AG04449 (cell line): ENCODE results near the gene DXO.
A peak's percentile ranks its signal among the peaks of the same experiment; 100 is the strongest.
"Not testable (repeated sequence)": the region's sequence is repeated elsewhere in the genome, so short reads cannot be mapped to it uniquely, and the experiment has no call there.

Experiments used
- CTCF ChIA-PET: fragments of 350-600 bp; formaldehyde crosslinking; extraction: SDS; loops from one replicate; lab custom pipeline; 2021; ENCODE audit warnings: antibody characterized with exemption; lab: Yijun Ruan, JAX
- POLR2A ChIA-PET: fragments of 400-600, 350-600 bp; formaldehyde crosslinking; extraction: SDS; loops from one replicate; lab custom pipeline; 2020; ENCODE audit warnings: antibody characterized with exemption, inconsistent platforms; lab: Yijun Ruan, JAX
- DNase-seq: peaks from one replicate; pipeline ENCODE4 v3.0.0-alpha.2; 2010; ENCODE audit warnings: low read depth, low spot score
- H3K4me3 ChIP-seq: 2 replicates; pipeline ENCODE4 v1.5.1; 2011; ENCODE audit warnings: low read depth, mild to moderate bottlenecking, control low read depth, low read length
- TF ChIP-seq, protein P1 (sequence below): IDR thresholded peaks from one replicate; pipeline ENCODE4 v1.5.1; 2011; ENCODE audit warnings: mild to moderate bottlenecking, moderate library complexity, low read length, control low read depth, inconsistent platforms; ENCODE audit not compliant: insufficient read depth; ENCODE audit errors: missing control alignments

The DXO gene

DNA sequence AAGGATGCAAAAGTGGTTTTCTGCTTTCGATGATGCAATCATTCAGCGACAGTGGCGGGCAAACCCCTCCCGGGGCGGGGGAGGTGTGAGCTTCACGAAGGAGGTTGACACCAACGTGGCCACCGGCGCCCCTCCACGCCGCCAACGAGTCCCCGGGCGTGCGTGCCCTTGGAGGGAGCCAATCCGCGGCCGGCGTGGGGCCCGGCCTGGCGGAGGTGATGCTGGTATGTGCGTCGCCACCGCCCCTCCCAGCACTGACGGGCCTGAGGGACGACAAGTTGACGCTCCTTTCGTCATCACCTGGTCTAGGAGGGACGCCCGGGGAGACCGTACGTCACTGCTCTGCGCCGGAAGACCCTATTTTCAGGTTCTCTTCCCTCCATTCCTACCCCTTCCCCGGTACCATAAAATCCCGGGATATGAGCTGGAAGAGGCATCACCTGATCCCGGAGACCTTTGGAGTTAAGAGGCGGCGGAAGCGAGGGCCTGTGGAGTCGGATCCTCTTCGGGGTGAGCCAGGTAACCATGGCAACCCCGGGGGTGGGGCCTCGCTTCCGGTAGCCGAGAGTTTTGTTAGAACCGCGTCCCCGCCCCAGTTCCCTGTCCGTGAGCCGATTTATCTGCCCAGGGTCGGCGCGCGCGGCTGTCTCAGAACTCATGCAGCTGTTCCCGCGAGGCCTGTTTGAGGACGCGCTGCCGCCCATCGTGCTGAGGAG lies at the start of gene DXO:
DXO (minus strand) TSS at position 146 of the 716 bp plus-strand sequence. CDS start 463 bp downstream, outside the sequence.
- DNase-seq = peak; percentile 91
- ChIA-PET POLR2A (interaction anchor here (0.8 to 2.1 kb wide), 11 partner anchors 10 to 225 kb away, joined by 3 to 16 read pairs (median 4); partner anchors contain the start of genes ATF6B, EGFL8, EHMT2 and NELFE), CTCF (interaction anchor here (0.7 to 1.8 kb wide), 4 partner anchors 9 to 77 kb away, joined by 3 to 9 read pairs (median 4); partner anchors contain the start of genes NELFE and SKIC2)
- H3K4me3 ChIP-seq = peak within 1 kb of the TSS; percentile 98
- TF ChIP-seq, protein P1, sequence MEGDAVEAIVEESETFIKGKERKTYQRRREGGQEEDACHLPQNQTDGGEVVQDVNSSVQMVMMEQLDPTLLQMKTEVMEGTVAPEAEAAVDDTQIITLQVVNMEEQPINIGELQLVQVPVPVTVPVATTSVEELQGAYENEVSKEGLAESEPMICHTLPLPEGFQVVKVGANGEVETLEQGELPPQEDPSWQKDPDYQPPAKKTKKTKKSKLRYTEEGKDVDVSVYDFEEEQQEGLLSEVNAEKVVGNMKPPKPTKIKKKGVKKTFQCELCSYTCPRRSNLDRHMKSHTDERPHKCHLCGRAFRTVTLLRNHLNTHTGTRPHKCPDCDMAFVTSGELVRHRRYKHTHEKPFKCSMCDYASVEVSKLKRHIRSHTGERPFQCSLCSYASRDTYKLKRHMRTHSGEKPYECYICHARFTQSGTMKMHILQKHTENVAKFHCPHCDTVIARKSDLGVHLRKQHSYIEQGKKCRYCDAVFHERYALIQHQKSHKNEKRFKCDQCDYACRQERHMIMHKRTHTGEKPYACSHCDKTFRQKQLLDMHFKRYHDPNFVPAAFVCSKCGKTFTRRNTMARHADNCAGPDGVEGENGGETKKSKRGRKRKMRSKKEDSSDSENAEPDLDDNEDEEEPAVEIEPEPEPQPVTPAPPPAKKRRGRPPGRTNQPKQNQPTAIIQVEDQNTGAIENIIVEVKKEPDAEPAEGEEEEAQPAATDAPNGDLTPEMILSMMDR = no peak

DNA sequence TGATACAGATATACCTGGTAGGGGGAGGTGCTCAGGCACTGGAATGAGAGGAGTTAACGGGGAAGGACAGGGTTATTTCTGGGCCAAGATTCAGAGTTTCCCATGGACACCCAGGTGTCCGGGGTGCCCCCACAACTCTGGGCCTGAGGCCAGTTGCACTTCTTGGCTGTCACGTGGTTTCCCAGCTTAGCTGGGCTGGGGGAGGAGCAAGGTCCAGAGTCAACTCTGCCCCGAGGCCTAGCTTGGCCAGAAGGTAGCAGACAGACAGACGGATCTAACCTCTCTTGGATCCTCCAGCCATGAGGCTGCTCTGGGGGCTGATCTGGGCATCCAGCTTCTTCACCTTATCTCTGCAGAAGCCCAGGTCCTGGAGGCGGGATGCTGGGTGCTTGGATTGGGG lies 42.6 kb upstream of the DXO start, which contains the start of gene C4B:
C4B (plus strand) TSS at position 249 of the 400 bp plus-strand sequence; CDS start at position 300, 51 bp downstream.
- H3K4me3 ChIP-seq, DNase-seq, CTCF ChIA-PET, POLR2A ChIA-PET: not testable (repeated sequence)

DNA sequence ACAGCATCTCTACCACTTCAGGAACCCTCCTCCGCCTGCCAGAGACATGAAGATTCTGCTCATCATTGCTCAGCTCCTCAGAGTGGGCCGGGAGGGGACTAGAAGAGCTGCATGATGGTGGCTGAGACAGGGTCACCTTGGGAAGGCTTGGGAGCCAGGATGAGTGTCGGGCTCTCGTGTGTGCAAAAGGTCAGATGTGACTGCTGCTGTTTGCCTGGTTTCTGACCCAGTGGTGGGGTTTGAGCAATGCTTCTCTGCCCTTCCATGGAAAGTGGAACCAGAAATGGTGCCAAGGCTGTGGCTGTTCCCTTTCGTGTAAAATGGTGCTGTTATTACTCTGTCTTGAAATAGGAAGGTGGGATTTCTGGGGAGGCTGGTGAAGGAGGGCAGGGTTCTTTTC lies 41.8 kb upstream of the DXO start:
- POLR2A ChIA-PET = interaction anchor here (1.1 kb wide), 1 partner anchor 34 kb away, joined by 4 read pairs; no protein-coding TSS in a partner anchor
- H3K4me3 ChIP-seq, DNase-seq, CTCF ChIA-PET: not testable (repeated sequence)

DNA sequence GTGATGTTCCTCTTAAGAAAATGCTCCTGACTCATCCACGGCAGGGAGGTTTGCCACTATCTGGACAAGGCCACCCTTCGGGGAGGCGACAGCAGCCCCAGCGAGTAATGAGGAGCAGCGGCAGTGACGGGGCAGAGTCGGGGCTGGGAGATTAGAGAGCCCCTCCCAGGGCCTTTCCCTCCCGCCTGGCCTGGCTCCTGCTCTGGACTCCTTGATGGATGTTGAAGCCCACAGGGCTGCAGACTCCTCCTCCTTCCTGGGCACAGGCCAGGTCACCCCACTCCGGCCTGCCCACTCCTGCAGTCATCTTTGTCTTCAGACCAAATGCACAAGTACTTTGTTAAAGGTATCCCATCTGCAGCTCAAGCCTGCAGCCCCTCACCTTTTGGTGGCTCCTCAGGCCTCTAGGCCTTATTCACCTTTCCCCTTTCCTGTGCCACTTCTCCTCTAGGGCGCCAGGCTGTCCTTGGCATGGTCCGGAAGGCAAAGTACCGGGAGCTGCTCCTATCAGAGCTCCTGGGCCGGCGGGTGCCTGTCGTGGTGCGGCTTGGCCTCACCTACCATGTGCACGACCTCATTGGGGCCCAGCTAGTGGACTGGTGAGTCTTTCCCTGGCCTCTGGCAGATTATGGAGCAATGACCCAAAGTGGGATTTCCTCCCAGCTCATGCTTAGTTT lies 41.1 kb upstream of the DXO start:
- DNase-seq, CTCF ChIA-PET, H3K4me3 ChIP-seq: not testable (repeated sequence)
- POLR2A ChIA-PET = interaction anchor here (1.1 kb wide), 1 partner anchor 33 kb away, joined by 4 read pairs; no protein-coding TSS in a partner anchor

DNA sequence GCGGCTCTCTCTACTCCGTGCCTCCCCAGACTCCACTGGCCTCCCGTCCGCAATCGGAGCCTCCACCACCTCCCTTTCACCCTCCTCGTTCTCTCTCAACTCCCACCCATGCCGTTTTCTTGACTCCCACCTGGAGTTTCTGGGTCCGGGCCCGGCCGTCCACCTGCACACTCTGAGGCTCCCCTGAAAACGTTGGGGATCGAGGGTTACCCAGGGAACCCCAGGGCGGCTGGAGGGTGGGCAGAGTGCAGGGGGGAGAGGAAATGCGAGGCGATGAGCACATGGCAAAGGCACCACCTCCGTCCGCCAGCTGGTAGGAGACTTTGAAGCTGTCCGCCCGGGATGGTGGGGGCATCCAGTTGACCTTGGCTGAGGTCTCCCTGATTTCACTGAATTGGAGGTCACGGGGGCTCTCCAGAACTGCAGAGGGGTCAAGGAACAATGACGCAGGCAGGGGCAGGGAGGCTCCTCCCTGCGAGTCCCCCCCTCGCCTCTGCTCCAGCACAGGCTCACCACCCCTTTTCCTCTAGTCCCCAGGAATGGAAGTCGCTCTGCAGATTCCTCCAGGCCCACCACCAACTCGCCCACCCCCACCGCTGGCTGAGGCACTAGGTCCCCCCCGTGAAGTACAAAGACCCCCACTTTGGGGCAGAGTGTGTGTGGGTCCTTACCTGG lies 39.1 kb upstream of the DXO start:
- DNase-seq, CTCF ChIA-PET, POLR2A ChIA-PET, H3K4me3 ChIP-seq: not testable (repeated sequence)

DNA sequence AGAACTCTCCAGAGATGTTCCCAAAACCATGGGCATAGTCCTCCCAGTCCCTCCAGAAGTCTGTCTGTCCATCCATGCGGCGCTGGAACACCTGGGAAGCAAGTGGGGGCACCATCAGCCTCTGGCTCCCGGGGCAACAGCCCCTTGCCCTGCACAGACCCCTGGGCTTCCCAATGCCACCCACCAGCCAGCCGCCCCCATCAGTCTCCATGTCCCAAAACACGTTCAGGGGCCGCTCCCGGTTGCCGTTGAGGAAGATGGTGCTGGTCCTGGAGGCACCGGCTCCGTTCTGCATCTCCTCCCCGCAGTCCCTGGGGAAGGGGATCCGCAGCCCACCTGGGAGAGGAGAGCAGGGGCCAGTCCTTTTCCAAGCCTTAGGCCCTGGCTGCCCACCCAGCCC lies 37.6 kb upstream of the DXO start:
- POLR2A ChIA-PET, DNase-seq, CTCF ChIA-PET, H3K4me3 ChIP-seq: not testable (repeated sequence)

DNA sequence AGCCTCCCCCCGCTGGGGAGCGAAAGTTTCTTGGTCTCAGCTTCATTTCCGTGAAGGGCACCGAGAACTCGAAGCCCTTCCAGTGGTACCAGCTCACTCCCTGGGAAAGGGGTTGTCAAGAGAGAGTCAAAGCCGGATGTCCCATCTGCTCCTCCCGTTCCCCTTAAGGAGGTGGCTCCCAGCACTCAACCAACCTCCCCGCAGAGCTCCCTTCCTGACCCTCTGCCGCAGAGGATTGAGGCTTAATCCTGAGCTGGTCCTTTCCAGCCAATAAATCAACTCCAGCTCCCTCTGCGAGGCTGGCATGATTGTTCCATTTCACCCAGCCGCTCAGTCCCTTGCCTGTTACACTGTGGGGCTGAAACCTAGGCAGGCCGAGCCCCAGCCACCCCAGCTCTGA lies 36.7 kb upstream of the DXO start:
- H3K4me3 ChIP-seq, CTCF ChIA-PET, DNase-seq, POLR2A ChIA-PET: not testable (repeated sequence)

DNA sequence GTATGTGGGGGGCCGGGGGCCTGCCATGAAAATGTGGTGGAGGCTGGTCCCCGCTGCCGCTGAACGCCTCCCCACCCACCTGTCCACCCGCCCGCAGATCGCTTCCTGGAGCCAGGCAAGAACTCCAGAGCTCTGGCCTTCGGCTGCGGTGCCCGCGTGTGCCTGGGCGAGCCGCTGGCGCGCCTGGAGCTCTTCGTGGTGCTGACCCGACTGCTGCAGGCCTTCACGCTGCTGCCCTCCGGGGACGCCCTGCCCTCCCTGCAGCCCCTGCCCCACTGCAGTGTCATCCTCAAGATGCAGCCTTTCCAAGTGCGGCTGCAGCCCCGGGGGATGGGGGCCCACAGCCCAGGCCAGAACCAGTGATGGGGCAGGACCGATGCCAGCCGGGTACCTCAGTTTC lies 36.1 kb upstream of the DXO start:
- POLR2A ChIA-PET, CTCF ChIA-PET, DNase-seq, H3K4me3 ChIP-seq: not testable (repeated sequence)

DNA sequence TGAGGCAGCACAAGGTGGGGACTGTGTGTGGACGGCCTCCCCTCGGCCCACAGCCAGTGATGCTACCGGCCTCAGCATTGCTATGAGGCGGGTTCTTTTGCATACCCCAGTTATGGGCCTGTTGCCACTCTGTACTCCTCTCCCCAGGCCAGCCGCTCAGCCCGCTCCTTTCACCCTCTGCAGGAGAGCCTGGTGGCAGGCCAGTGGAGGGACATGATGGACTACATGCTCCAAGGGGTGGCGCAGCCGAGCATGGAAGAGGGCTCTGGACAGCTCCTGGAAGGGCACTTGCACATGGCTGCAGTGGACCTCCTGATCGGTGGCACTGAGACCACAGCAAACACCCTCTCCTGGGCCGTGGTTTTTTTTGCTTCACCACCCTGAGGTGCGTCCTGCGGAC lies 35.1 kb upstream of the DXO start:
- CTCF ChIA-PET, DNase-seq, POLR2A ChIA-PET, H3K4me3 ChIP-seq: not testable (repeated sequence)

DNA sequence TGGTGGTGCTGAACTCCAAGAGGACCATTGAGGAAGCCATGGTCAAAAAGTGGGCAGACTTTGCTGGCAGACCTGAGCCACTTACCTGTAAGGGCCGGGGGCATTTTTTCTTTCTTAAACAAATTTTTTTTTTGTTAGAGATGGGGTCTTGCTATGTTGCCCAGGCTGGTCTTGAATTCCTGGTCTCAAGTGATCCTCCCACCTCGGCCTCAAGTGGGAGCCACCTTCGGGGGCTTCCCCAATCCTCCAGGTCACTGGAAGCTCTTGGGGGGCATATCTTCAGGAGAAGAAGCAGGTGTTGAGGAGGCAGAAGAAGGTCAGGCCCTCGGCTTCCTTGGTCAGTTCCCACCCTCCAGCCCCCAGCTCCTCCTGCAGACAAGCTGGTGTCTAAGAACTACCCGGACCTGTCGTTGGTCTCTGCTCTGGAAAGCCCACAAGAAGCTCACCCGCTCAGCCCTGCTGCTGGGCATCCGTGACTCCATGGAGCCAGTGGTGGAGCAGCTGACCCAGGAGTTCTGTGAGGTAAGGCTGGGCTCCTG lies 34.1 kb upstream of the DXO start:
- POLR2A ChIA-PET = interaction anchor here (0.5 kb wide), 1 partner anchor 93 kb away, joined by 3 read pairs; no protein-coding TSS in a partner anchor
- DNase-seq, CTCF ChIA-PET, H3K4me3 ChIP-seq: not testable (repeated sequence)

DNA sequence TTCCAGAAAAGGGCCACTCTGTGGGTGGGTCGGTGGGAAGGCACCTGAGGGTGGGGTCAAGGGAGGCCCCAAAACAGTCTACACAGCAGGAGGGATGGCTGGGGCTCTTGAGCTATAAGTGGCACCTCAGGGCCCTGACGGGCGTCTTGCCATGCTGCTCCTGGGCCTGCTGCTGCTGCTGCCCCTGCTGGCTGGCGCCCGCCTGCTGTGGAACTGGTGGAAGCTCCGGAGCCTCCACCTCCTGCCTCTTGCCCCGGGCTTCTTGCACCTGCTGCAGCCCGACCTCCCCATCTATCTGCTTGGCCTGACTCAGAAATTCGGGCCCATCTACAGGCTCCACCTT lies 33.6 kb upstream of the DXO start:
- POLR2A ChIA-PET, H3K4me3 ChIP-seq, DNase-seq, CTCF ChIA-PET: not testable (repeated sequence)

DNA sequence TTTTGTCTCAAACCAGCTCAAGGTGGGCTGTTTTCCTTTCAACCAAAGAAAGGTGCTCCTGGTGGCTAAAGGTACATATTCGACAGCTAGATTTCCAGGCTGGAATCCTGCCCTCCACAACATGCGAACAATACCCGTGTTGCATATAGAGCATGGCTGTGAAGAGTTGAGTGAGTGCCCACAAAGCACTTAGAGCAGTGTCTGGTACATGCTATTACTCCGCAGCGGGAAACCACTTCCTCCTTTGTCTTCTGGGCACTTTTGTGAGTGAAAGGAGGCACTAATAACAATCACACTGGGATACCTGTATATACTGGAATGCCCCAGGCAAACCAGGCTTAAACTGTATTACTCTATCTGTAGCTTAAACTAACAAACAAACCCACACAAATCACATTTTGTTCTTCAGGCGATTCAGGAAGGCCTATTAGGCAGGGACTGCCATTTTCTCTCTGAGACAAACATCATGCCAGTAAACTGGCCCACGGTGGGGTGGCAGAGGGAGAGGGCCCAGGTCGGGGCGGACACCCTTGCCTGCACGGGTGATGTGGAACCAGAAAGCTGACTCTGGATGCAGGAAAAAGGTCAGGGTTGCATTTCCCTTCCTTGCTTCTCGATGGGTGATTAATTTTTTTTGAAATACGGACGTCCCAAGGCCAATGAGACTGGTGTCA lies 33.1 kb upstream of the DXO start:
- DNase-seq, CTCF ChIA-PET, H3K4me3 ChIP-seq, POLR2A ChIA-PET: not testable (repeated sequence)

DNA sequence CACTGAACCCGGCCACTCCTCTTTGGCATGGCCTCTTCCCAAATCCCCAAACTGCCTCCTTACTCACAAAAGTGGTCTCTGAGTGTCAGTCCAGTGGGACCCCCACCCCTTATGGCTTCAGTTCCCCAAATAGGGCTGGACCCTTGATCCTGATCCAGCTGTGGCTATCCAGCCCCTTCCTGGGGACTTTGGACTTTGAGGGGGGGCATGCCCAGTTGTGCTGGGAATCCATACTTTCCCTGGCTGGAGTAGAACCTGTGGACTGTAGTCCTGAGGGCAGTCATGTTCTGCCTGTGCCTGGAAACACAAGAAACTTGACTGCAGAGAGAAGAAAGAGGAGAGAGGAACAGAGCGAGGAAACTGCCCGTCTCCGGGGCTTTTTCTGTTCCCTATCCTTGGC lies 32.5 kb upstream of the DXO start:
- DNase-seq, POLR2A ChIA-PET, H3K4me3 ChIP-seq, CTCF ChIA-PET: not testable (repeated sequence)

DNA sequence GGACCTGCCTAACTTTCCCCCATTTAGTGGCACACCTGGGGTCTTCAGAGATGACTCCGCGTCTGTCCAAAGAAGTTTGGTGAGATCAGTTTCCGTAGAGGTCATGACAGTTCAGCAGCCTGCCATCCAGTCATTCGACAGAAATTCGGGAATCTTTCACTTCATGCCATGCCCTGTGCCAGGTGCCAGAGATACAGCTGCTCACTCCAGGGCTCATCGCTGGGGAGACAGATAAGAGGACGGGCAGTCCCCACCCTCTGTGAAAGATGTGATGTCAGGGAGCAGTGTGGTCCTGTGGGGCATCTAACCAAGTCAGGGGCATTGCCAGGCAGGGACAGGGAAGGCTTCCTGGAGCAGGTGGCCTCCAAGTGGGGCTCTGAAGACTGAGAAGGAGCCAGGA lies 31.4 kb upstream of the DXO start:
- POLR2A ChIA-PET = not testable (repeated sequence)

More for the DNA sequence above, 31.4 kb upstream of the DXO start:
- DNase-seq, CTCF ChIA-PET, H3K4me3 ChIP-seq: not testable (repeated sequence)
